Gastroesophageal sphincter (tissue), 4 donors: ENCODE measurements around the gene CNTNAP2. TPM values are rescaled to one million over a fixed set of nuclear protein-coding genes. Genes with fewer than 3 reads are reported as not detected.

Experiments used
- ATAC-seq: fragments of 150-250 bp; one replicate; pipeline ENCODE4 v1.9.1; 2016; ENCODE audit warnings: mild to moderate bottlenecking, moderate library complexity
- H3K27ac ChIP-seq, 4 donors: fragments of 200-600 bp; sonication (generic) in 3 of 4; 1 replicate in 3 of 4; 2 replicates in 1 of 4; pipeline ENCODE4 v1.5.1; 2016 to 2019
- H3K27me3 ChIP-seq: fragments of 200-600 bp; sonication (generic); one replicate; pipeline ENCODE4 v1.5.1; 2019
- H3K36me3 ChIP-seq, 2 donors: fragments of 200-600 bp; sonication (generic); one replicate each; pipeline ENCODE4 v1.5.1; 2019; ENCODE audit warnings: control low read depth in 1 of 2
- H3K4me1 ChIP-seq, 3 donors: fragments of 200-600 bp; sonication (generic); 1 replicate in 2 of 3; 2 replicates in 1 of 3; pipeline ENCODE4 v1.5.1; 2016 to 2019; ENCODE audit warnings: control low read depth in 2 of 3
- H3K4me3 ChIP-seq, 2 donors: fragments of 200-600 bp; sonication (generic); one replicate each; pipeline ENCODE4 v1.5.1; 2019; ENCODE audit warnings: mild to moderate bottlenecking in 1 of 2, moderate library complexity in 1 of 2
- H3K9me3 ChIP-seq, 3 donors: fragments of 200-600 bp; sonication (generic); one replicate each; pipeline ENCODE4 v1.5.1; 2017 to 2019; ENCODE audit warnings: control low read depth in 2 of 3
- CTCF ChIP-seq, 4 experiments: fragments of 200-600 bp in 2 of 4; fragments of 450-650 bp in 2 of 4; sonication (generic) in 1 of 4; IDR thresholded peaks; one replicate each; pipeline ENCODE4 v1.5.1; 2017 to 2019; ENCODE audit warnings: antibody characterized with exemption in 4 of 4, mild to moderate bottlenecking in 2 of 4, moderate library complexity in 2 of 4
- EP300 ChIP-seq: sonication (generic); formaldehyde crosslinking; IDR thresholded peaks from one replicate; pipeline ENCODE4 v1.6.1; 2017; ENCODE audit warnings: antibody characterized with exemption, mild to moderate bottlenecking
- POLR2A ChIP-seq, 2 donors: fragments of 450-650 bp; IDR thresholded peaks; one replicate each; pipeline ENCODE4 v1.6.1; 2017; ENCODE audit warnings: antibody characterized with exemption in 2 of 2, mild to moderate bottlenecking in 2 of 2, moderate library complexity in 1 of 2
- POLR2AphosphoS5 ChIP-seq: sonication (generic); formaldehyde crosslinking; IDR thresholded peaks from one replicate; pipeline ENCODE4 v1.6.1; 2017; ENCODE audit warnings: antibody characterized with exemption
- WGBS, 2 donors: methylation state at CpG; one replicate each; pipeline ENCODE4 v1.1.5; 2018; ENCODE audit warnings: low coverage in 1 of 2; 5-methylcytosine and 5-hydroxymethylcytosine counted together
- total RNA-seq, 4 donors: library from RNA; depleted of rRNA; stranded (reverse); fragments of >200 nt; gene quantifications; one replicate each; pipeline ENCODE4 v1.1.0, GENCODE V29; 2016

Gene CNTNAP2
- total RNA-seq, 4 donors from 2014 or later, result 1.5 to 8.9 (median 3.2) TPM

- H3K27ac ChIP-seq, result no peak overlapping the region
- WGBS, 2 donors, result 63 to 79% methylated on average over 4 to 6 of the region's 7 CpGs
- H3K27me3 ChIP-seq, result no peaks in the 10 kb centered on the region
- no peak overlapping the region for H3K4me3 ChIP-seq
- no peaks in the 10 kb centered on the region for H3K36me3 ChIP-seq
- no peaks in the 10 kb centered on the region for H3K9me3 ChIP-seq
- no peak for ATAC-seq
- H3K4me1 ChIP-seq, result no peaks in the 10 kb centered on the region
- no peak for TF ChIP-seq POLR2A (IDR thresholded peaks at IDR 0.05)
These were observed 295.4 kb downstream of the CNTNAP2 start for GRCh38 chr7:146411975-146412374.

GRCh38 chr7:146412781-146413180, 296.2 kb downstream of the CNTNAP2 start:
- Histone ChIP-seq H3K27me3 (no peaks in the 10 kb centered on the region), H3K4me3 (no peak overlapping the region), H3K9me3 (no peaks in the 10 kb centered on the region), H3K27ac (no peak overlapping the region), H3K36me3 (no peaks in the 10 kb centered on the region), H3K4me1 (no peaks in the 10 kb centered on the region)
- no peak for ATAC-seq
- 65 to 76% methylated on average over 3 of the region's 3 CpGs for WGBS, 2 donors
- no peak for TF ChIP-seq POLR2A (IDR thresholded peaks at IDR 0.05)
- TF ChIP-seq CTCF (IDR thresholded peaks at IDR 0.05), result no peak
- TF ChIP-seq POLR2AphosphoS5, result no peak
- no peak for TF ChIP-seq EP300

GRCh38 chr7:146414373-146414772, 297.8 kb downstream of the CNTNAP2 start:
- H3K9me3 ChIP-seq, result no peaks in the 10 kb centered on the region
- ATAC-seq, result no peak
- H3K27me3 ChIP-seq, result no peaks in the 10 kb centered on the region
- no peak overlapping the region for H3K4me3 ChIP-seq
- H3K36me3 ChIP-seq, result no peaks in the 10 kb centered on the region
- H3K4me1 ChIP-seq, result no peaks in the 10 kb centered on the region
- TF ChIP-seq POLR2A (IDR thresholded peaks at IDR 0.05), result no peak
- no peak for TF ChIP-seq EP300
- TF ChIP-seq POLR2AphosphoS5, result no peak
- no peak for TF ChIP-seq CTCF (IDR thresholded peaks at IDR 0.05)
- whole genome bisulfite sequencing, 2 donors, result 44 to 52% methylated on average over 2 of the region's 2 CpGs
- no peak overlapping the region for H3K27ac ChIP-seq

GRCh38 chr7:146414937-146415336, 298.3 kb downstream of the CNTNAP2 start:
- H3K27ac ChIP-seq, result no peak overlapping the region
- ATAC-seq, result no peak
- no peaks in the 10 kb centered on the region for H3K27me3 ChIP-seq
- no peaks in the 10 kb centered on the region for H3K9me3 ChIP-seq
- H3K4me1 ChIP-seq, result no peaks in the 10 kb centered on the region
- H3K36me3 ChIP-seq, result no peaks in the 10 kb centered on the region
- no peak overlapping the region for H3K4me3 ChIP-seq
- WGBS, 2 donors, result 50 to 92% methylated on average over 2 of the region's 2 CpGs
- TF ChIP-seq EP300 (no peak), POLR2A (IDR thresholded peaks at IDR 0.05) (no peak)

- TF ChIP-seq POLR2AphosphoS5 (no peak), CTCF (IDR thresholded peaks at IDR 0.05) (no peak), EP300 (no peak), POLR2A (IDR thresholded peaks at IDR 0.05) (no peak)
- Histone ChIP-seq H3K4me1 (no peaks in the 10 kb centered on the region), H3K27ac (no peak overlapping the region), H3K9me3 (no peaks in the 10 kb centered on the region), H3K27me3 (no peaks in the 10 kb centered on the region), H3K4me3 (no peak overlapping the region), H3K36me3 (no peaks in the 10 kb centered on the region)
- ATAC-seq, result no peak
These were observed 300.6 kb downstream of the CNTNAP2 start for GRCh38 chr7:146417176-146417575.

GRCh38 chr7:146423446-146423845, 306.8 kb downstream of the CNTNAP2 start:
- H3K27ac ChIP-seq, result no peak overlapping the region
- H3K36me3 ChIP-seq, result no peaks in the 10 kb centered on the region
- ATAC-seq, result no peak
- 17 to 56% methylated on average over 1 of the region's 1 CpG for WGBS, 2 donors
- H3K9me3 ChIP-seq, result no peaks in the 10 kb centered on the region
- no peaks in the 10 kb centered on the region for H3K4me1 ChIP-seq
- H3K4me3 ChIP-seq, result no peak overlapping the region
- no peaks in the 10 kb centered on the region for H3K27me3 ChIP-seq
- TF ChIP-seq CTCF (IDR thresholded peaks at IDR 0.05), result no peak
- no peak for TF ChIP-seq EP300
- TF ChIP-seq POLR2AphosphoS5, result no peak
- TF ChIP-seq POLR2A (IDR thresholded peaks at IDR 0.05), result no peak
